K562 (cell line): Measurements from ENCODE around the gene TTLL3. TPM values are rescaled to one million over a fixed set of nuclear protein-coding genes. Genes with fewer than 3 reads are reported as not detected.
A peak's percentile ranks its signal among the peaks of the same experiment; 100 is the strongest.

Experiments
- BCOR ChIP-seq: fragments of 450-650 bp; IDR thresholded peaks from 2 replicates; pipeline ENCODE4 v1.6.1; 2016
- CBFB ChIP-seq: sonication (generic); formaldehyde crosslinking; IDR thresholded peaks from 2 replicates; pipeline ENCODE4 v1.4.0; 2020; ENCODE audit warnings: mild to moderate bottlenecking, missing genetic modification reagents
- CBX3 ChIP-seq, 2 experiments: IDR thresholded peaks; 1 replicate in 1 of 2; 2 replicates in 1 of 2; pipeline ENCODE4 v1.6.1; 2012; ENCODE audit warnings: inconsistent platforms in 2 of 2, low read length in 2 of 2, borderline replicate concordance in 1 of 2, control low read depth in 1 of 2
- CHD4 ChIP-seq: fragments of 200-600 bp; sonication (generic); IDR thresholded peaks from 3 replicates; pipeline ENCODE4 v1.6.1; 2012; ENCODE audit warnings: low read depth, mild to moderate bottlenecking, mixed read lengths, low read length, inconsistent platforms; ENCODE audit not compliant: insufficient read depth, insufficient replicate concordance, poor library complexity, severe bottlenecking
- ESRRA ChIP-seq: fragments of 450-650 bp; IDR thresholded peaks from 2 replicates; pipeline ENCODE4 v1.6.1; 2014; ENCODE audit warnings: low read depth, mild to moderate bottlenecking, moderate library complexity, borderline replicate concordance
- ETV1 ChIP-seq: fragments of 450-650 bp; conservative IDR thresholded peaks from 2 replicates; pipeline ENCODE4 v1.6.1; 2016; ENCODE audit warnings: missing genetic modification characterization, control low read depth, low read depth, missing compliant biosample characterization
- GATAD2B ChIP-seq: fragments of 450-650 bp; IDR thresholded peaks from 2 replicates; pipeline ENCODE4 v1.6.1; 2017; ENCODE audit warnings: mild to moderate bottlenecking, borderline replicate concordance
- HDAC2 ChIP-seq: fragments of 450-650 bp; IDR thresholded peaks from 2 replicates; pipeline ENCODE4 v1.6.1; 2016; ENCODE audit warnings: mild to moderate bottlenecking
- MAX ChIP-seq: sonication (generic); formaldehyde crosslinking; IDR thresholded peaks from 2 replicates; pipeline ENCODE4 v1.9.0; 2022; ENCODE audit warnings: mild to moderate bottlenecking, missing genetic modification reagents
- MCM5 ChIP-seq: fragments of 450-650 bp; IDR thresholded peaks from 2 replicates; pipeline ENCODE4 v1.6.1; 2016; ENCODE audit warnings: low read depth
- POLR2G ChIP-seq: fragments of 200-400 bp; formaldehyde crosslinking; IDR thresholded peaks from 2 replicates; pipeline ENCODE4 v1.6.1; 2017; ENCODE audit warnings: low read depth, mild to moderate bottlenecking, antibody characterized with exemption, low read length, moderate library complexity
- RBM25 ChIP-seq: fragments of 200-400 bp; formaldehyde crosslinking; IDR thresholded peaks from 2 replicates; pipeline ENCODE4 v1.6.1; 2018; ENCODE audit warnings: low read length, low read depth, moderate library complexity; ENCODE audit not compliant: severe bottlenecking
- RCOR1 ChIP-seq, 2 experiments: IDR thresholded peaks; 2 replicates each; pipeline ENCODE4 v1.6.1; 2012; ENCODE audit warnings: low read depth in 2 of 2, low read length in 2 of 2, borderline replicate concordance in 1 of 2, improper control_type of control experiment in 1 of 2
- UBTF ChIP-seq, 2 experiments: IDR thresholded peaks; 2 replicates each; pipeline ENCODE4 v1.6.1; 2012; ENCODE audit warnings: improper control_type of control experiment in 2 of 2, low read depth in 2 of 2, low read length in 2 of 2, borderline replicate concordance in 1 of 2
- ZNF146 ChIP-seq: IDR thresholded peaks from one replicate; pipeline ENCODE4 v1.6.1; 2018; ENCODE audit warnings: missing compliant biosample characterization; ENCODE audit not compliant: unreplicated experiment
- polyA plus RNA-seq, 8 experiments: library from polyadenylated mRNA; depleted of rRNA in 4 of 8; stranded (reverse) in 5 of 8; unstranded in 3 of 8; fragments of >200 nt; fragmentation: Nextera tagmentation in 2 of 8; fragmentation: Illumina TruSeq in 1 of 8; extraction: Ambion mirVana in 2 of 8; extraction: Trizol in 1 of 8; gene quantifications; 2 replicates each; pipeline versions ENCODE4 v1.2.1 to v1.2.3, GENCODE V29; 2011 to 2014; ENCODE audit warnings: inconsistent platforms in 1 of 8, missing spikeins in 1 of 8
- total RNA-seq, 7 experiments: library from RNA; depleted of rRNA in 6 of 7; stranded (reverse); fragments of >200 nt in 6 of 7; fragmentation: Illumina TruSeq in 2 of 7; extraction: Trizol in 2 of 7; gene quantifications; 2 replicates each; pipeline versions ENCODE4 v1.2.1 to v1.2.3, GENCODE V29; 2011 to 2021; ENCODE audit warnings: low replicate concordance in 1 of 7

TTLL3 gene
- total and polyA plus RNA-seq, 9 of the 15 experiments (the other 6 are each of a cell fraction or from before 2014, with no cell fraction given): 8.9 to 106 (median 33.2) TPM

GRCh38 chr3:9828801-9829755 lies 19.0 kb downstream of the TTLL3 start (continued):
- TF ChIP-seq UBTF (IDR thresholded peaks at IDR 0.05; ENCODE audit: borderline replicate concordance in 1 of 2, low read depth in 2 of 2, low read length in 2 of 2) (no peak), ZNF146 (CRISPR knock-in tag) (no peak), MCM5 (no peak), CBFB (CRISPR knock-in tag) (0 out of 2 replicates have a peak, but pooled peaks have one; percentile 34), POLR2G (peak; percentile 66), ETV1 (0 out of 2 replicates have a peak, but pooled peaks have one; percentile 25), RBM25 (peak; percentile 76), CBX3 (IDR thresholded peaks at IDR 0.05; ENCODE audit: borderline replicate concordance in 1 of 2, low read length in 2 of 2) (0 out of 3 replicates have a peak, but pooled peaks of 1 of the 2 experiments have one; percentile 16), HDAC2 (peak; percentile 44; the same call in 1 of the 2 replicates), BCOR (peak; percentile 81), MAX (peak; percentile 32; the same call in 1 of the 2 replicates), CHD4 (peak; percentile 75), RCOR1 (IDR thresholded peaks at IDR 0.05; ENCODE audit: borderline replicate concordance in 1 of 2, low read depth in 2 of 2, low read length in 2 of 2) (peak in 1 of 2 experiments; percentile 45; a peak in 1 of 4 replicates), ESRRA (peak; percentile 97), GATAD2B (no peak)
